ENCODE results near the gene VAC14. TPM values are rescaled to one million over a fixed set of nuclear protein-coding genes. Genes with fewer than 3 reads are reported as not detected.
A peak's percentile ranks its signal among the peaks of the same experiment; 100 is the strongest.

Gene VAC14
- total RNA-seq, 4 donors from 2014 or later: 23.5 to 44.1 (median 29.8) TPM

GRCh38 chr16:70741783-70742125 lies 59.2 kb downstream of the VAC14 start:
- WGBS, 2 donors (ENCODE audit: low coverage in 1 of 2): no CpG with 5 or more reads among the region's 9 CpGs
- H3K27me3 ChIP-seq: no peaks in the 10 kb centered on the region
- peak overlapping the region in 1 of 4 donors; percentile 27 for H3K27ac ChIP-seq
- peaks cover 11 to 83% (median 35%) of the 10 kb centered on the region in 3 donors for H3K4me1 ChIP-seq
- H3K4me3 ChIP-seq: no peak overlapping the region
- H3K9me3 ChIP-seq: no peaks in the 10 kb centered on the region
- H3K36me3 ChIP-seq: peaks cover 0 to 41% of the 10 kb centered on the region in 2 donors
- TF ChIP-seq, protein P1, sequence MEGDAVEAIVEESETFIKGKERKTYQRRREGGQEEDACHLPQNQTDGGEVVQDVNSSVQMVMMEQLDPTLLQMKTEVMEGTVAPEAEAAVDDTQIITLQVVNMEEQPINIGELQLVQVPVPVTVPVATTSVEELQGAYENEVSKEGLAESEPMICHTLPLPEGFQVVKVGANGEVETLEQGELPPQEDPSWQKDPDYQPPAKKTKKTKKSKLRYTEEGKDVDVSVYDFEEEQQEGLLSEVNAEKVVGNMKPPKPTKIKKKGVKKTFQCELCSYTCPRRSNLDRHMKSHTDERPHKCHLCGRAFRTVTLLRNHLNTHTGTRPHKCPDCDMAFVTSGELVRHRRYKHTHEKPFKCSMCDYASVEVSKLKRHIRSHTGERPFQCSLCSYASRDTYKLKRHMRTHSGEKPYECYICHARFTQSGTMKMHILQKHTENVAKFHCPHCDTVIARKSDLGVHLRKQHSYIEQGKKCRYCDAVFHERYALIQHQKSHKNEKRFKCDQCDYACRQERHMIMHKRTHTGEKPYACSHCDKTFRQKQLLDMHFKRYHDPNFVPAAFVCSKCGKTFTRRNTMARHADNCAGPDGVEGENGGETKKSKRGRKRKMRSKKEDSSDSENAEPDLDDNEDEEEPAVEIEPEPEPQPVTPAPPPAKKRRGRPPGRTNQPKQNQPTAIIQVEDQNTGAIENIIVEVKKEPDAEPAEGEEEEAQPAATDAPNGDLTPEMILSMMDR (IDR thresholded peaks at IDR 0.05): no peak
- TF ChIP-seq EP300 (IDR thresholded peaks at IDR 0.05): no peak
- TF ChIP-seq POLR2AphosphoS5 (IDR thresholded peaks at IDR 0.05): no peak
- no peak for ATAC-seq

DNA sequence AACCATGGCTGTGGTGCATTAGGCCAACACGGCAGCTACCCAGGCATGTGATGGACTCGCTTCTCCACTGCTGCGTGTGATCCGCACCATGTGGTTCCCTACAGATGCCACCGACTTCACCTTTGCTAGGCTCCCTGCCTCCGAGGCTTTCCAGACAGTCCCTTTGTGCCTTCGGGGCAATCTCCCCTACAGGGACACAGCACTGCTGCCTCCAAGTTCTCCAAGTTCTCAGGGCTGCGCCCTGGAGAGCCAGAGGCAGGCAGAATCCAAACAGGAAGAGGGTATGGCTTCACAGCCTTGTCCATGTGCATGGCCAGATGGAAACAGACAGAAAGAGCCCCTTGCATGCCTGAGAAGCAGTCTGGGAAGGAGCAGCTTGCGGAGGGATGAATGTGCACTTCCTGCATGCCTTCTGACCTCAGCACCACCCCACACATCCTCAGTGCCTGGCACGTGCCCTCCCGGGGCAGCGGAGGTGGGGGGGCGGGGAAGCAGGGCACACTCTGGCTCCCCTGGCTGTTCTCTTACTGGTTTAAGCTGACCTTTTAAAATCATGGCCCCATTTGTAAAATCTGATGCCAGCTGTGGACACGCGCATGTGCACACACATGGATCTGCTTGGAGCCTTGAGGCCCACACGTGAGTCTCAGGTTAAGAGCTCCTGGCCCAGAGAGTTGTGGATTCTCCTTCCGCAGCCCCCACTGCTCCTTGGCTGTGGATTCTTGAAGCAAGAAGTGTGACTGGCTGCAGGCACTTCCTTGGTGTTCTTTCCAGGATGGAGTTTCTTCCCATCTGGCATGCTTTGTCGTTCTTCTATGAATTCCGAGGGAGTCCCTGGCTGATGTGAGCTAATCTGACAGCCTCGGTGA lies 59.8 kb downstream of the VAC14 start:
- no peak for ATAC-seq
- no peak overlapping the region for H3K4me3 ChIP-seq
- no peaks in the 10 kb centered on the region for H3K9me3 ChIP-seq
- peak overlapping the region in 2 of 4 donors; percentile 88 to 91 for H3K27ac ChIP-seq
- TF ChIP-seq, protein P1 (IDR thresholded peaks at IDR 0.05): no peak
- no peak for TF ChIP-seq POLR2A (IDR thresholded peaks at IDR 0.05)
- TF ChIP-seq POLR2AphosphoS5 (IDR thresholded peaks at IDR 0.05): peak; percentile 38
- no peak for TF ChIP-seq EP300 (IDR thresholded peaks at IDR 0.05)
- peaks cover 7 to 83% (median 35%) of the 10 kb centered on the region in 3 donors for H3K4me1 ChIP-seq
- WGBS, 2 donors (ENCODE audit: low coverage in 1 of 2): 85 to 100% methylated on average over 1 to 5 of the region's 20 CpGs
- H3K36me3 ChIP-seq: peaks cover 0 to 41% of the 10 kb centered on the region in 2 donors
- H3K27me3 ChIP-seq: no peaks in the 10 kb centered on the region

- 90% methylated on average over 2 of the region's 16 CpGs; no CpG with 5 or more reads in 1 of the 2 donors for WGBS, 2 donors (ENCODE audit: low coverage in 1 of 2)
- H3K36me3 ChIP-seq: peaks cover 0 to 41% of the 10 kb centered on the region in 2 donors
- no peak overlapping the region for H3K4me3 ChIP-seq
- peak overlapping the region in 2 of 4 donors; percentile 88 to 91 for H3K27ac ChIP-seq
- no peaks in the 10 kb centered on the region for H3K27me3 ChIP-seq
- TF ChIP-seq, protein P1 (IDR thresholded peaks at IDR 0.05): no peak
- no peak for TF ChIP-seq POLR2A (IDR thresholded peaks at IDR 0.05)
- TF ChIP-seq EP300 (IDR thresholded peaks at IDR 0.05): no peak
- TF ChIP-seq POLR2AphosphoS5 (IDR thresholded peaks at IDR 0.05): no peak
- ATAC-seq: no peak
- H3K9me3 ChIP-seq: no peaks in the 10 kb centered on the region
- H3K4me1 ChIP-seq: peaks cover 7 to 83% (median 30%) of the 10 kb centered on the region in 3 donors
Observed at GRCh38 chr16:70740174-70740913, 60.6 kb downstream of the VAC14 start.

- ATAC-seq: no peak
- 67% methylated on average over 3 of the region's 7 CpGs; no CpG with 5 or more reads in 1 of the 2 donors for WGBS, 2 donors (ENCODE audit: low coverage in 1 of 2)
- TF ChIP-seq, protein P1 (IDR thresholded peaks at IDR 0.05): no peak
- no peak for TF ChIP-seq POLR2A (IDR thresholded peaks at IDR 0.05)
- no peak for TF ChIP-seq POLR2AphosphoS5 (IDR thresholded peaks at IDR 0.05)
- TF ChIP-seq EP300 (IDR thresholded peaks at IDR 0.05): no peak
- H3K36me3 ChIP-seq: peaks cover 0 to 36% of the 10 kb centered on the region in 2 donors
- peaks cover 7 to 83% (median 30%) of the 10 kb centered on the region in 3 donors for H3K4me1 ChIP-seq
- no peak overlapping the region for H3K4me3 ChIP-seq
- no peaks in the 10 kb centered on the region for H3K27me3 ChIP-seq
- peak overlapping the region in 3 of 4 donors; percentile 88 to 92 (median 91) for H3K27ac ChIP-seq
- H3K9me3 ChIP-seq: no peaks in the 10 kb centered on the region
Observed at GRCh38 chr16:70739389-70739788, 61.6 kb downstream of the VAC14 start.
